Measurements from ENCODE around the gene RAB28.

- TF ChIP-seq, protein P1, sequence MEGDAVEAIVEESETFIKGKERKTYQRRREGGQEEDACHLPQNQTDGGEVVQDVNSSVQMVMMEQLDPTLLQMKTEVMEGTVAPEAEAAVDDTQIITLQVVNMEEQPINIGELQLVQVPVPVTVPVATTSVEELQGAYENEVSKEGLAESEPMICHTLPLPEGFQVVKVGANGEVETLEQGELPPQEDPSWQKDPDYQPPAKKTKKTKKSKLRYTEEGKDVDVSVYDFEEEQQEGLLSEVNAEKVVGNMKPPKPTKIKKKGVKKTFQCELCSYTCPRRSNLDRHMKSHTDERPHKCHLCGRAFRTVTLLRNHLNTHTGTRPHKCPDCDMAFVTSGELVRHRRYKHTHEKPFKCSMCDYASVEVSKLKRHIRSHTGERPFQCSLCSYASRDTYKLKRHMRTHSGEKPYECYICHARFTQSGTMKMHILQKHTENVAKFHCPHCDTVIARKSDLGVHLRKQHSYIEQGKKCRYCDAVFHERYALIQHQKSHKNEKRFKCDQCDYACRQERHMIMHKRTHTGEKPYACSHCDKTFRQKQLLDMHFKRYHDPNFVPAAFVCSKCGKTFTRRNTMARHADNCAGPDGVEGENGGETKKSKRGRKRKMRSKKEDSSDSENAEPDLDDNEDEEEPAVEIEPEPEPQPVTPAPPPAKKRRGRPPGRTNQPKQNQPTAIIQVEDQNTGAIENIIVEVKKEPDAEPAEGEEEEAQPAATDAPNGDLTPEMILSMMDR (IDR thresholded peaks at IDR 0.05): no peak
- no peak for TF ChIP-seq POLR2A (IDR thresholded peaks at IDR 0.05)
These were observed 5.4 kb downstream of the RAB28 start for GRCh38 chr4:13478707-13479106.

Measured in lower leg skin (tissue), 3 donors.